Measurements from ENCODE around the gene CCDC187.

DNA sequence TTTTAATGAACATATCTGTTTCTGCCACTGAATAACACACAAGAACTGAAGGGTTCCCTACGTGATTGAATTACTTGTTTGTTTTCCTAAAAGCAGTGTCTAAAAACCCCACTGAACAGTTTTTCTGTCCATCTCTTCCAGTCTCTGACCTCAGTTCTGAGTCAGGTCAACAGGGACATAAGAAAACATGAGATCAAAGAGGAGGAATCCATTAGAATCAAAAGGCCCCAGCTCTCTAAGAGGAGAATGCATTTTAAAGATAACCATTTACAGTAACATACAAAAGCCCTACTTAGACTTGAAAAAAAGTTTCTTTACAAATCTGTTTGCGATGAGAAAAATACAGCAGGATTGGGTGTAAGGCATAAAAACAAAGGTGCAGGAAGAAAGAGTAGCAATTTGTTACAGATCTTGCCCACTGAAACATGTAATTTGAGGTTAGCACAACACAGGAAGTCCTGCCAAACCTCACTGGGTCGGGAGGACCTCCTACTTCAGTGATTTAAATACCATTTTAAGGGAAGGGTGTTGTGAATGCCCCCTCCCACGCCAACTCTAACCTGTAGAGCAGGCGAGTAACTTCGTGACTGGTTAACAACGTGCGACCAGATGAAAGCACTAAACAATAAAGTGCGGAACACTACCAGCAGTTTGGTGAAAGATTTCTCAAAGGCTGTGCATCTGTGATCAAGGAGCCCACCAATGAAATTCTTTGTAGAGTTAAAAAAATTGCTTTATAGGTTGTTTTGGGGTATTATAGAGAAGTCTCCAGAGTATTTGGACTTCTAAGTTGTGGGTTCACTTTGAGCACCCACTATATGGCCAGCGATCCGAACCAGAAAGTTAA is 59.5 kb downstream of the CCDC187 start:
- TF ChIP-seq POLR2AphosphoS5 (IDR thresholded peaks at IDR 0.05) (no peak), POLR2A (IDR thresholded peaks at IDR 0.05) (no peak), EP300 (IDR thresholded peaks at IDR 0.05) (no peak)
- TF ChIP-seq, protein P1, sequence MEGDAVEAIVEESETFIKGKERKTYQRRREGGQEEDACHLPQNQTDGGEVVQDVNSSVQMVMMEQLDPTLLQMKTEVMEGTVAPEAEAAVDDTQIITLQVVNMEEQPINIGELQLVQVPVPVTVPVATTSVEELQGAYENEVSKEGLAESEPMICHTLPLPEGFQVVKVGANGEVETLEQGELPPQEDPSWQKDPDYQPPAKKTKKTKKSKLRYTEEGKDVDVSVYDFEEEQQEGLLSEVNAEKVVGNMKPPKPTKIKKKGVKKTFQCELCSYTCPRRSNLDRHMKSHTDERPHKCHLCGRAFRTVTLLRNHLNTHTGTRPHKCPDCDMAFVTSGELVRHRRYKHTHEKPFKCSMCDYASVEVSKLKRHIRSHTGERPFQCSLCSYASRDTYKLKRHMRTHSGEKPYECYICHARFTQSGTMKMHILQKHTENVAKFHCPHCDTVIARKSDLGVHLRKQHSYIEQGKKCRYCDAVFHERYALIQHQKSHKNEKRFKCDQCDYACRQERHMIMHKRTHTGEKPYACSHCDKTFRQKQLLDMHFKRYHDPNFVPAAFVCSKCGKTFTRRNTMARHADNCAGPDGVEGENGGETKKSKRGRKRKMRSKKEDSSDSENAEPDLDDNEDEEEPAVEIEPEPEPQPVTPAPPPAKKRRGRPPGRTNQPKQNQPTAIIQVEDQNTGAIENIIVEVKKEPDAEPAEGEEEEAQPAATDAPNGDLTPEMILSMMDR (IDR thresholded peaks at IDR 0.05), result no peak

Measured in upper lobe of left lung (tissue), 4 donors.